Measurements from ENCODE around the gene MTA3. TPM values are rescaled to one million over a fixed set of nuclear protein-coding genes. Genes with fewer than 3 reads are reported as not detected.

The MTA3 gene
- polyA plus RNA-seq, 3 donors, result 69.0 to 78.7 (median 75.3) TPM

DNA sequence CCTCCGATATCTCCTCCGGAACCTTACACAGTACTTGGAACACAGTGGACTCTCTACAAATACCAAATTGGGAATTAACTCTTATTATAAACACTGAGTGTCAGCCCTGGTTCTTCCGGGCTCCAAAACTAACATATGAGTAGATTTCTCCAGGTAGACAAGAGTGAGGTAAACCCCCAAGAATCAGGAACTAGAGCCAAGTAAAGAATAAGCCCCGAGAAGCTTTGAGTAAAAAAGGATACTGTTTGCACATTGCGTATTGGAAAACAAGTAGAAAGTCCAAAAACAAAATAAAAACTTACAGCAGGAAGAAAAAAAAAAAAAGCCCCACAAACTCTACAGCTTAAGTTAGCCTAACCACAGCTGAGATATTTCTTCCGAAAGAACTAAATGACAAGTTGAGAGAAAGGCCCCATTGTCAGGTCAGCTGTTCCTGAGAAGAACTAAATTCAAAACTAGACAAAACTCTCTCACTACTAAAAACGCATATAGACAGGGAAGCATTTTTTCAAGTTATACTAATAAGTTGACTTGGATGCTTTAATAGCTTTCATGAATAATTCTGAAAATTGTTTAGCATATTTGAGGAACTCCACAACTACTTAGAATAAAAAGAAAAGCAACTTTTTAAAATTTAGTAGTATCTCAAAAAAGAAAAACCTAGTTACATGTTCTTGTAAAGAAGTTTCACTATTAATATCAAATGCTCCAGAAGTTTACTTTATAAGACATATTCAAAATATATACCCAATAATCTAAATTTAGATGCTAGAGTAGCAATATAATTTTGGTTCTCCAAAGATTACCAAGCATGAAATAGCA, 228.2 kb downstream of the MTA3 start:
- peak in 1 of 3 donors; percentile 16 for DNase-seq (ENCODE audit: low read depth in 3 of 3, low spot score in 2 of 3)

DNA sequence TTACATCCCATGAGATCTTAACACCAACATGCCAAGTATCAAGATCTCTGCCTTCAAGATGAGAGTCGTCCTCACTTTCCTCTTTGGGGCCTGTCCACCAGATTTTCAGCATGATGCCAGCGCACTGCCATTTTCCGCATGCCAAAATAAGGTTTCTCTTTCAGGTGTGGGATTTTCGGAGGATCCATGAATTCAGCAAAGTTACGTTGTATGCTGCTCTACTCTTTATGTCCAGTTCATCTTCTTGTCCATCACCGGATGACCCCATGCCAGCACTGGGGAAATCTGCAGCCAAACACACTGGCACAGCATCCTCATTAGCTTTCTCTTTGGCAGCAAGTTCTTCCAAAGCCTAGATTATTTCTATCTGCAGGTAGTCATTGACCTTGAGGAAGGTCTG, 228.8 kb downstream of the MTA3 start:
- no peak for DNase-seq (ENCODE audit: low read depth in 3 of 3, low spot score in 2 of 3)

DNA sequence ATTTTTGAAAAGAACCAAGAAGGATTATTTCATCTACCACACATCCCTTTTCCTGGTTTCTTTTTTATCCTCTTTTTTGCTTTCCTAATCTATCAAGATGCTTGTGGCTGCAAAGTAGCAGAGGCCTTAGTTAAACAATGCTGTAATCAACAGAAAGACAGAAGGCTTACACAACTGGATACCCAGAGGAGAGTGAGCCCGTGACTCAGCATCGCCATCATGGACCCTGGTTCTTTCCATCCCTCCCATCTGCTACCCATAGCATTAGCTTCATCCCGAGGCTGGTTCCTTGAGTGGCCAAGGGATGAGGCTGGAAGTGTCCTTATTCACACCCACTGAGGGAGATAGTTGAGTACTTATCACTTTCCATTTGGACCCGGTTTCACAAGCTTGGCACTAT, 231.4 kb downstream of the MTA3 start:
- DNase-seq (ENCODE audit: low read depth in 3 of 3, low spot score in 2 of 3), result no peak

DNA sequence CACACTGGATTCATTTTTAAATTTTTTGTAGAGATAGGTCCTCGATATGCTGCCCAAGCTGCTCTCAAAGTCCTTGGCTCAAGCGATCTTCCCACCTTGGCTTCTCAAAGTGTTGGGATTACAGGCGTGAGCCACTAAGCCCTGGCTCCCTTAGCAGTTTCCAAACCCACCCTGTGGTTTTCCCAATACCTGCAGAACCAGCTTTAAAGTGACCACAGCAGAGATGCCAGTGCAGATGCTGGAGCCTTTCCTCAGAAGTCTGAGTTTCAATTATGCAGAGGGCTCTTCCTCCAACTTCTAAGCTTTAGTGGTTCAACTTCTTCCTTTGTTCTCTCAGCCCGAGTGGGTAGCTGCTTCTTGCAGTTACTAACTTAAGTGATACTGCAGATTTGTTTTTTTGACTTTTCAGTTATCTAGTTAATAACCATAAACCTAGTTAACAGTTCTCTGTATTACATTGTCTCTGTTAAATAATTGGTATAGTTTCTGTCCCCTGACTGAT, 232.1 kb downstream of the MTA3 start:
- DNase-seq (ENCODE audit: low read depth in 3 of 3, low spot score in 2 of 3), result no peak

DNA sequence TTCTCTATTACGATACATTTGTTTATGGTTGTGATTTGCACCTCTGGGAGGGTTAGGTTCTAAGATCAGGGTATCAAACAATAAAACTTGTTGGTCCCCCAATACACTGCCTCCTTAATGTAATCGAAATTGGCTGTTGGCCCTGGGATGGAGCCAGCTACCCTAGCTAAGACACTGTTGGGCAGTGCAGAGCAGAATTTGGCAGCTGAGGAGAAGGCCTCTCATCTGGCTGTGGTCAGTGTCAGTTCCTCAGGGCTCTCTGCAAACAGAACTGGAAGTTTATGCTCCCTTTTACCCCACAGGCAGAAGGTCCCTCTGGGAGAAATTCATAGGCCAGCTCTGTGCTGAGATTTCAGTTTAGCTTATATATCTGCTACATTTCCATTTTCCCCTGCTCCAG, 232.5 kb downstream of the MTA3 start:
- DNase-seq (ENCODE audit: low read depth in 3 of 3, low spot score in 2 of 3), result no peak

DNA sequence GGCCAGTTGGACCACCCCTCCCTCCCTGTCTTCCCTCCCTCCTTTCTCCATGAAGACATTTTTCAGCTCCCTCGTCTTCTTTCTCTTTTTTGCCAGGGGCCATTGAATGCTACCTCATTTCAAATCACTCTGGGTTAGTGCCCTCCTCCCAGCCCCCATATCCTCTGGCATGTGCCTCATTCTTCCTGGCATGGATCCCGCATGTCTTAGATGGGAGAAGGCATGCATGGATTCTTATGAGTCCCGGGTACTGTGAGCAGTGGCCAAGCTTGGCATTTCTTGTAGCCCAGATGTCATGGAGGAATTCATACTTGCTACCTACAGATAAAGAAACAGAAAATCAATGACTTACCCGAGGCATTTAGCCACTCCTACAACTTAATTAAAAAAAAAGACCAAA, 232.9 kb downstream of the MTA3 start:
- DNase-seq (ENCODE audit: low read depth in 3 of 3, low spot score in 2 of 3), result no peak

DNA sequence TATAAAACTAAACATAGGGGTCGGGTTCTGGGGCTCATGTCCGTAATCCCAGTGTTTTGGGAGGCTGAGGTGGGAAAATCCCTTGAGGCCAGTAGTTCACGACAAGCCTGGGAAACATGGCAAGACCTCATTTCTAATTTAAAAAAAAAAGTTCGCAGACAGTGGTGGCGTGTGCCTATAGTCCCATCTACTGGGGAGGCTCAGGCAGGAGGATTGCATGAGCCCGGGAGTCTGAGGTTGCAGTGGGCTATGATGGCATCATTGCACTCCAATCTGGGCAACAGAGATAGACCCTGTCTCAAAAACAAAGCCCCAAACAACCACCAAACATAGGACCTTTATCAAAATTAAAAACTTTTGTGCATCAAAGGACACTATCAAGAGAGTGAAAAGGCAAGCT, 233.7 kb downstream of the MTA3 start:
- DNase-seq (ENCODE audit: low read depth in 3 of 3, low spot score in 2 of 3), result no peak

DNA sequence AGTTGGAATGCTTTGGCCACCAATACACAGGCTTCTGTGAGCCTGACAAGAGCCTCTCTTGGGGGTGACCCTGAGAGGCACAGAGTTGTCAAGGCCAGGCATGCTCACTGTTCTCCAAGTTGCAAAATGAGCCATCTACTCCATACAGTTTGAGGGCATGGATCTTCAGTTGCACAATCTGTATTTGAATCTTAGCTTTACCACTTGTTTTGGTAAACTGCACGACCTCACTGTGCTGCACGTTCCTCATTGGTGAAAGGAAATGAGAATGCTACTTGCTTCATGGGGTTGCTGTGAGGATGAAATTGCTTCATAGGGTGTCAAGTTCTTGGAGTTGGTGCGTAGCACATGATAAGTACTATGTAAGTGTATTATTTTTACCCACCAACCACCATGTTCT, 235.9 kb downstream of the MTA3 start:
- DNase-seq (ENCODE audit: low read depth in 3 of 3, low spot score in 2 of 3), result no peak

DNA sequence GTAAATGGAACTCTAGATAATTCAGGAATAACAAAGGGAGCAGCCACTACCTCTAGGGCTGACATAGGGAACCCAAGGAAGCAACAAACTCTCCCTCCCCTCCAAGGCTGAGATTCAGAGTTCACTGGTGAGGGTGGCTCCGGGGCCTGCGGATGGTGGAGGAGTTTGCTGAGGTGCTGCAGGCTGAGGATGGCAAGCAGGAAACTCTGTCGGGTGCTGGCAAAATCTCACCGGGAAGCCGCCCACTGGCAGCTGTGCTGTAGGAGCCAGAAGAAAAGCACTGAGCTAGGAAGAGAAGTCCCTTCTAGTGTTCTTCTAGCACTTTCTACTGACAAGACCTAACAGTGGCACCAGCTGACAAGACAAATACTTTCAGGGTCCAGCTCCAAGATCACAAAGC, 236.5 kb downstream of the MTA3 start:
- no peak for DNase-seq (ENCODE audit: low read depth in 3 of 3, low spot score in 2 of 3)

Other genes with a start within 250 kb of the MTA3 start
- 100 to 1,000 TPM; 188 to 223 (median 190) TPM for gene COX7A2L, start 207.4 kb upstream of the MTA3 start, polyA plus RNA-seq (ENCODE audit: insufficient read length in 3 of 3)
- under 1 TPM; 0.65 to 0.92 (median 0.80) TPM for gene KCNG3, start 74.7 kb upstream of the MTA3 start, polyA plus RNA-seq (ENCODE audit: insufficient read length in 3 of 3)
- gene OXER1, start 195.5 kb downstream of the MTA3 start, polyA plus RNA-seq (ENCODE audit: insufficient read length in 3 of 3), result 1 to 10 TPM; 6.2 to 7.9 (median 6.6) TPM
- 10 to 100 TPM; 31.5 to 40.5 (median 38.4) TPM for gene HAAO, start 224.0 kb downstream of the MTA3 start, polyA plus RNA-seq (ENCODE audit: insufficient read length in 3 of 3)

Measured in right renal cortex interstitium (tissue), 3 donors.